Nephron (organoid): Measurements from ENCODE around the gene CKB.
A peak's percentile ranks its signal among the peaks of the same experiment; 100 is the strongest.
"Not testable (repeated sequence)": the region's sequence is repeated elsewhere in the genome, so short reads cannot be mapped to it uniquely, and the experiment has no call there.

Experiments used
- H3K27ac Mint-ChIP-seq, 3 experiments: 2 replicates each; pipeline ENCODE4 v1.8.0; 2020; ENCODE audit warnings: mixed read lengths in 3 of 3, mild to moderate bottlenecking in 2 of 3, moderate library complexity in 1 of 3
- H3K27me3 Mint-ChIP-seq: 2 replicates; pipeline ENCODE4 v1.8.0; 2021; ENCODE audit warnings: low read depth, mild to moderate bottlenecking, moderate library complexity, mixed read lengths
- H3K36me3 Mint-ChIP-seq: 2 replicates; pipeline ENCODE4 v1.8.0; 2020; ENCODE audit warnings: low read depth, mixed read lengths
- H3K4me1 Mint-ChIP-seq: 2 replicates; pipeline ENCODE4 v1.8.0; 2020; ENCODE audit warnings: mixed read lengths
- H3K4me3 Mint-ChIP-seq, 3 experiments: 2 replicates each; pipeline ENCODE4 v1.8.0; 2020; ENCODE audit warnings: mild to moderate bottlenecking in 3 of 3, mixed read lengths in 3 of 3, moderate library complexity in 2 of 3
- H3K9me3 Mint-ChIP-seq: 2 replicates; pipeline ENCODE4 v1.8.0; 2020; ENCODE audit warnings: mixed read lengths
- TF ChIP-seq, protein P1 (sequence below), 3 experiments: fragments of 200-600 bp; sonication (generic); IDR thresholded peaks; one replicate each; pipeline ENCODE4 v1.5.0; 2021; ENCODE audit warnings: antibody characterized with exemption in 3 of 3; ENCODE audit not compliant: unreplicated experiment in 3 of 3

Gene CKB

DNA sequence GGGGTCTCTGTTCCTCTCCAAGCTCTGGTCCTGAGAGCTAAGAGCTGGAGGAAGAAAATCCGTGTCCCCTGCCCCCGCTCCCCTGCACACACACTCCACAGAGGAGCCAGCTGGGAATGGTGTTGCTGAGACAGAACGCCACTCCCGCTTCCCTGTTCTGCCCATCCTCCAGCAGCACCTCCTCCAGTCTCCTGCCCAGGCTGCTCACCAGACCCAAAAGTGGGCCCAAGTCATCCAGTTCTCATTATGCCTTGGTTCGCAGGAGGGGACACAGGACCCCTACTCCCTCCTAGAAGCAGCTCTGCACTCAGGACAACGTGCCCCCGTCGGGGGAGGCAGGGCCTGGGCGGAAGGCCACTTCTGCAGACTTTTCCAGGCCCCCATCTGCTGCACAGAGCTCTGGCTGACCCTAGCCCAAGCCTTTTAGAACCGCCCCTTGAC is 5.5 kb upstream of the CKB start:
- TF ChIP-seq, protein P1, sequence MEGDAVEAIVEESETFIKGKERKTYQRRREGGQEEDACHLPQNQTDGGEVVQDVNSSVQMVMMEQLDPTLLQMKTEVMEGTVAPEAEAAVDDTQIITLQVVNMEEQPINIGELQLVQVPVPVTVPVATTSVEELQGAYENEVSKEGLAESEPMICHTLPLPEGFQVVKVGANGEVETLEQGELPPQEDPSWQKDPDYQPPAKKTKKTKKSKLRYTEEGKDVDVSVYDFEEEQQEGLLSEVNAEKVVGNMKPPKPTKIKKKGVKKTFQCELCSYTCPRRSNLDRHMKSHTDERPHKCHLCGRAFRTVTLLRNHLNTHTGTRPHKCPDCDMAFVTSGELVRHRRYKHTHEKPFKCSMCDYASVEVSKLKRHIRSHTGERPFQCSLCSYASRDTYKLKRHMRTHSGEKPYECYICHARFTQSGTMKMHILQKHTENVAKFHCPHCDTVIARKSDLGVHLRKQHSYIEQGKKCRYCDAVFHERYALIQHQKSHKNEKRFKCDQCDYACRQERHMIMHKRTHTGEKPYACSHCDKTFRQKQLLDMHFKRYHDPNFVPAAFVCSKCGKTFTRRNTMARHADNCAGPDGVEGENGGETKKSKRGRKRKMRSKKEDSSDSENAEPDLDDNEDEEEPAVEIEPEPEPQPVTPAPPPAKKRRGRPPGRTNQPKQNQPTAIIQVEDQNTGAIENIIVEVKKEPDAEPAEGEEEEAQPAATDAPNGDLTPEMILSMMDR (IDR thresholded peaks at IDR 0.05; ENCODE audit: unreplicated experiment in 3 of 3) = no peak
- peaks cover 21% of the 10 kb centered on the region for H3K27me3 Mint-ChIP-seq
- H3K4me3 Mint-ChIP-seq = peak overlapping the region; percentile 89 to 98 (median 96)
- no peaks in the 10 kb centered on the region for H3K9me3 Mint-ChIP-seq
- peaks cover 56% of the 10 kb centered on the region for H3K4me1 Mint-ChIP-seq
- H3K27ac Mint-ChIP-seq = peak overlapping the region; percentile 83 to 100 (median 98)
- no peaks in the 10 kb centered on the region for H3K36me3 Mint-ChIP-seq

- H3K4me3 Mint-ChIP-seq = peak overlapping the region; percentile 89 to 98 (median 96)
- peak overlapping the region; percentile 83 to 100 (median 98) for H3K27ac Mint-ChIP-seq
- H3K36me3 Mint-ChIP-seq = no peaks in the 10 kb centered on the region
- peaks cover 21% of the 10 kb centered on the region for H3K27me3 Mint-ChIP-seq
- no peaks in the 10 kb centered on the region for H3K9me3 Mint-ChIP-seq
- TF ChIP-seq, protein P1 (IDR thresholded peaks at IDR 0.05; ENCODE audit: unreplicated experiment in 3 of 3) = no peak
- H3K4me1 Mint-ChIP-seq = peaks cover 56% of the 10 kb centered on the region
Observed at GRCh38 chr14:103527408-103528145, 4.9 kb upstream of the CKB start.

DNA sequence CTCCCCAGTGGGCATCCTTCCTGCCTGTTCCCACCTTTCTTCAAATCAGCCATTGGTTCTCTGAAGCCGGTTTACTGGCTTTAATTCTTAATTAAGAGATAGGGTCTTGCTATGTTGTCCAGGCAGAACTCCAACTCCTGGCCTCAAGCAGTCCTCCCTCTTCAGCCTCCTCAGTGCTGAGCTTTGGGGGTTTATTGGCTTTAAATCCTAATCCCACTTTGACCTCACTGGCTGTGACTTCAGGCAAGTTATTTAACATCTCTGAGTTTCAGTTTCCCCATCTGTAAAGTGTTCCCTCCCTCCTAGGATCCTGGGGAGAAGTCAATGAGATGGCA is 4.3 kb upstream of the CKB start:
- Mint-ChIP-seq H3K9me3 (no peaks in the 10 kb centered on the region), H3K36me3 (no peaks in the 10 kb centered on the region), H3K4me1 (peaks cover 56% of the 10 kb centered on the region), H3K27ac (peak overlapping the region; percentile 83 to 100 (median 98)), H3K27me3 (peaks cover 21% of the 10 kb centered on the region), H3K4me3 (peak overlapping the region; percentile 89 to 98 (median 96))
- TF ChIP-seq, protein P1 (IDR thresholded peaks at IDR 0.05; ENCODE audit: unreplicated experiment in 3 of 3) = no peak

- no peaks in the 10 kb centered on the region for H3K9me3 Mint-ChIP-seq
- peak overlapping the region; percentile 57 to 78 (median 59) for H3K4me3 Mint-ChIP-seq
- peak overlapping the region; percentile 89 to 98 (median 92) for H3K27ac Mint-ChIP-seq
- H3K4me1 Mint-ChIP-seq = peaks cover 56% of the 10 kb centered on the region
- no peaks in the 10 kb centered on the region for H3K36me3 Mint-ChIP-seq
- TF ChIP-seq, protein P1 (IDR thresholded peaks at IDR 0.05; ENCODE audit: unreplicated experiment in 3 of 3) = no peak
- H3K27me3 Mint-ChIP-seq = peaks cover 21% of the 10 kb centered on the region
Observed at GRCh38 chr14:103526247-103526913, 3.8 kb upstream of the CKB start.

- Mint-ChIP-seq H3K4me1 (peaks cover 55% of the 10 kb centered on the region), H3K4me3 (peak overlapping the region; percentile 57 to 78 (median 59)), H3K27ac (peak overlapping the region; percentile 89 to 96 (median 92)), H3K27me3 (peaks cover 21% of the 10 kb centered on the region)
- H3K36me3 Mint-ChIP-seq, H3K9me3 Mint-ChIP-seq: not testable (repeated sequence)
Observed at GRCh38 chr14:103525430-103526246, 3.0 kb upstream of the CKB start.
